ENCODE results near the gene SCEL.
"Not testable (repeated sequence)": the region's sequence is repeated elsewhere in the genome, so short reads cannot be mapped to it uniquely, and the experiment has no call there.

SCEL gene

GRCh38 chr13:77558016-77558415 lies 22.5 kb downstream of the SCEL start:
- DNase-seq (ENCODE audit: low spot score), result no peak

- no peak for DNase-seq (ENCODE audit: low spot score)
These were observed 27.6 kb downstream of the SCEL start for GRCh38 chr13:77563111-77563510.

- peak; percentile 52 for DNase-seq (ENCODE audit: low spot score)
These were observed 30.1 kb downstream of the SCEL start for GRCh38 chr13:77565635-77566034.

GRCh38 chr13:77571956-77572355 lies 36.5 kb downstream of the SCEL start:
- DNase-seq (ENCODE audit: low spot score), result peak; percentile 34

GRCh38 chr13:77574096-77574495 lies 38.6 kb downstream of the SCEL start:
- peak; percentile 70 for DNase-seq (ENCODE audit: low spot score)

GRCh38 chr13:77579959-77580358 lies 44.5 kb downstream of the SCEL start:
- DNase-seq (ENCODE audit: low spot score), result no peak

GRCh38 chr13:77580748-77581147 lies 45.2 kb downstream of the SCEL start:
- DNase-seq (ENCODE audit: low spot score), result peak; percentile 57

- no peak for DNase-seq (ENCODE audit: low spot score)
These were observed 48.1 kb downstream of the SCEL start for GRCh38 chr13:77583581-77583980.

GRCh38 chr13:77584106-77584505 lies 48.6 kb downstream of the SCEL start:
- DNase-seq (ENCODE audit: low spot score), result peak; percentile 91

- DNase-seq (ENCODE audit: low spot score), result no peak
These were observed 59.8 kb downstream of the SCEL start for GRCh38 chr13:77595166-77595810.

GRCh38 chr13:77596777-77597176 lies 61.3 kb downstream of the SCEL start:
- no peak for DNase-seq (ENCODE audit: low spot score)

- DNase-seq (ENCODE audit: low spot score), result no peak
These were observed 63.8 kb downstream of the SCEL start for GRCh38 chr13:77599351-77599750.

- DNase-seq (ENCODE audit: low spot score), result no peak
These were observed 65.2 kb downstream of the SCEL start for GRCh38 chr13:77600701-77601100.

GRCh38 chr13:77611068-77611467 lies 75.6 kb downstream of the SCEL start:
- DNase-seq (ENCODE audit: low spot score), result no peak

GRCh38 chr13:77616027-77616426 lies 80.5 kb downstream of the SCEL start:
- DNase-seq (ENCODE audit: low spot score), result no peak

- DNase-seq (ENCODE audit: low spot score), result no peak
These were observed 84.1 kb downstream of the SCEL start for GRCh38 chr13:77619655-77620054.

GRCh38 chr13:77620138-77620537 lies 84.6 kb downstream of the SCEL start:
- DNase-seq (ENCODE audit: low spot score), result peak; percentile 42

GRCh38 chr13:77623806-77624205 lies 88.3 kb downstream of the SCEL start:
- no peak for DNase-seq (ENCODE audit: low spot score)

- no peak for DNase-seq (ENCODE audit: low spot score)
These were observed 92.7 kb downstream of the SCEL start for GRCh38 chr13:77628170-77628569.

- no peak for DNase-seq (ENCODE audit: low spot score)
These were observed 102.1 kb downstream of the SCEL start for GRCh38 chr13:77637588-77637987.

- DNase-seq (ENCODE audit: low spot score), result no peak
These were observed 114.9 kb downstream of the SCEL start for GRCh38 chr13:77650409-77650808.

- no peak for DNase-seq (ENCODE audit: low spot score)
These were observed 117.8 kb downstream of the SCEL start for GRCh38 chr13:77653301-77653700.

- not testable (repeated sequence) for DNase-seq (ENCODE audit: low spot score)
These were observed 124.5 kb downstream of the SCEL start for GRCh38 chr13:77660016-77660415.

- no peak for DNase-seq (ENCODE audit: low spot score)
These were observed 125.3 kb downstream of the SCEL start for GRCh38 chr13:77660841-77661250.
